ENCODE results near the gene VMP1.

GRCh38 chr17:59830846-59831486 lies 123.5 kb downstream of the VMP1 start:
- TF ChIP-seq CTCF (conservative IDR thresholded peaks at IDR 0.05 in 1 of 2, IDR thresholded peaks at IDR 0.05 in 1 of 2; ENCODE audit: extremely low read depth in 1 of 2, insufficient read depth in 1 of 2, low read depth in 1 of 2, low read length in 2 of 2) (no peak), EZH2 (IDR thresholded peaks at IDR 0.05; ENCODE audit: borderline replicate concordance, low read length) (no peak)
